ENCODE data around the gene CD22.

DNA sequence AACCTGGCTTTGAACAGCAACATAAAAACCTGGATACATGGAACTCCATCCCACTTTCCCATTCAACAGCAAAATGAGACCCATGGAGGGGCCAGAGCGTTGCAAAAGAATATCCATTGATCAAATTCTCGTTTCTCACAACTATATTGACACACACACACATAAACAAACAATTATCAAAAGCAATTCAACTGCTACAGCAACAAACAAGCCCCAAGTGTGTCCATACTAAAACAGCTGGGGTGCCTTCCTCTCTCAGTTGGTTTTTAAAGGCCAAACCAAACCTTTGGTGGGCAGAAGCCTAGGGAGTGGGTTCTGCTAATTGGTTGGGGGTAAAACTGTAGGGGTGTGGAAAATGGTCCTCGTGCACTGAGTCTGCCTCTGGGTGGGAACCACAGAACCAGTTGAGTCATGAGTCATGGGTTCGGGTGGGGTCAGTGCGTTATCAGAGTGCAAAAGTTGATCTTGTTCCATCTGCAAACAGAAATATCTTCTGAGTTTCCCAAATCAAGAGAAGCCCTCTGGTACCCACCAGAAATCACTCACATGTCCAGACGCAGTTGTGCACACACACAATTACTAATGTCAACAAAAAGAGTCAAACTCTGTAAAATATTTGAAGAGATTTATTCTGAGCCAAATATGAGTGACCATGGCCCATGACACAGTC is 60.3 kb downstream of the CD22 start:
- TF ChIP-seq POLR2A (IDR thresholded peaks at IDR 0.05; ENCODE audit: low read depth, low read length) (no peak), POLR2AphosphoS5 (IDR thresholded peaks at IDR 0.05; ENCODE audit: low read depth, low read length) (no peak), TAF1 (IDR thresholded peaks at IDR 0.05; ENCODE audit: borderline replicate concordance, low read depth, low read length) (no peak)
